Endothelial cell of umbilical vein (primary cell): ENCODE data around the gene KCNG2. TPM values are rescaled to one million over a fixed set of nuclear protein-coding genes. Genes with fewer than 3 reads are reported as not detected.

Experiments used
- BruUV-seq: library from RNA; stranded (reverse); fragments of 400-500 nt; replicated peaks from 2 replicates; lab custom pipeline; 2021; lab: Mats Ljungman, UMichigan
- CTCF ChIA-PET: fragments of 300-600, 350-600 bp; sonication (Branson Sonifier 250); formaldehyde crosslinking; loops from one replicate; lab custom pipeline; 2021; ENCODE audit warnings: antibody characterized with exemption, inconsistent platforms; lab: Charles Lee
- POLR2A ChIA-PET: fragments of 300-600, 350-600 bp; sonication (Branson Sonifier 250); formaldehyde crosslinking; loops from one replicate; lab custom pipeline; 2021; ENCODE audit warnings: antibody characterized with exemption, inconsistent platforms; lab: Charles Lee
- DNase-seq: peaks from one replicate; pipeline ENCODE4 v3.0.0-alpha.2; 2011; ENCODE audit warnings: low read depth, low spot score
- FAIRE-seq: peaks from 2 replicates; lab custom pipeline; 2011; peaks lifted over from hg19 to GRCh38; lab: Jason Lieb, UNC
- H2AFZ ChIP-seq: 2 replicates; pipeline ENCODE4 v1.6.0; 2012; ENCODE audit warnings: low read depth, low read length, control low read depth, inconsistent platforms
- H3K27ac ChIP-seq: 2 replicates; pipeline ENCODE4 v1.5.1; 2011; ENCODE audit warnings: low read depth, mild to moderate bottlenecking, control low read depth, low read length, moderate library complexity; ENCODE audit not compliant: insufficient read depth
- H3K27me3 ChIP-seq, 2 experiments: 2 replicates each; pipeline versions ENCODE4 v1.6.0 to v1.6.1; 2011; ENCODE audit warnings: low read length in 2 of 2, mixed read lengths in 1 of 2; ENCODE audit not compliant: control insufficient read depth in 2 of 2, insufficient read depth in 2 of 2
- H3K36me3 ChIP-seq, 2 experiments: 2 replicates in 1 of 2; 3 replicates in 1 of 2; pipeline ENCODE4 v1.5.1; 2011; ENCODE audit warnings: low read length in 2 of 2, mild to moderate bottlenecking in 1 of 2, moderate library complexity in 1 of 2; ENCODE audit not compliant: control insufficient read depth in 2 of 2, insufficient read depth in 2 of 2; ENCODE audit errors: extremely low read depth in 1 of 2
- H3K4me1 ChIP-seq: 3 replicates; pipeline ENCODE4 v1.5.1; 2011; ENCODE audit warnings: mild to moderate bottlenecking, low read length; ENCODE audit not compliant: control insufficient read depth, insufficient read depth; ENCODE audit errors: extremely low read depth
- H3K4me2 ChIP-seq: 2 replicates; pipeline ENCODE4 v1.6.1; 2011; ENCODE audit warnings: low read length, control low read depth, mixed read lengths; ENCODE audit not compliant: insufficient read depth
- H3K4me3 ChIP-seq, 3 experiments: fragments of 200-600 bp in 1 of 3; sonication (generic), shearing (Covaris generic) in 1 of 3; replicated peaks in 1 of 3; 2 replicates each; pipeline ENCODE4 v1.5.1; 2011 to 2016; ENCODE audit warnings: control low read depth in 3 of 3, low read length in 3 of 3, mild to moderate bottlenecking in 2 of 3, inconsistent platforms in 1 of 3, low read depth in 1 of 3, moderate library complexity in 1 of 3; ENCODE audit not compliant: insufficient read depth in 1 of 3
- H3K79me2 ChIP-seq: 2 replicates; pipeline ENCODE4 v1.6.0; 2012; ENCODE audit warnings: low read length, inconsistent platforms; ENCODE audit not compliant: control insufficient read depth, insufficient read depth
- H3K9ac ChIP-seq: replicated peaks from 2 replicates; pipeline ENCODE3; 2011; ENCODE audit warnings: low read length, control low read depth; ENCODE audit not compliant: insufficient read depth; ENCODE audit errors: extremely low read depth
- H3K9me1 ChIP-seq: replicated peaks from 3 replicates; pipeline ENCODE4 v1.6.0; 2011; ENCODE audit warnings: mild to moderate bottlenecking, low read length; ENCODE audit not compliant: control insufficient read depth, insufficient read depth; ENCODE audit errors: extremely low read depth
- H3K9me3 ChIP-seq: replicated peaks from 2 replicates; pipeline ENCODE4 v1.5.1; 2012; ENCODE audit warnings: low read length, inconsistent platforms; ENCODE audit not compliant: control insufficient read depth, insufficient read depth
- H4K20me1 ChIP-seq: replicated peaks from 2 replicates; pipeline ENCODE3; 2011; ENCODE audit warnings: mild to moderate bottlenecking, low read length; ENCODE audit not compliant: control insufficient read depth, insufficient read depth; ENCODE audit errors: extremely low read depth
- CTCF ChIP-seq, 2 donors: IDR thresholded peaks; 1 replicate in 1 of 2; 2 replicates in 1 of 2; pipeline ENCODE4 v1.5.1; 2011; ENCODE audit warnings: low read length in 2 of 2, mild to moderate bottlenecking in 2 of 2, moderate library complexity in 2 of 2, control low read depth in 1 of 2, inconsistent platforms in 1 of 2, low read depth in 1 of 2; ENCODE audit not compliant: insufficient read depth in 1 of 2; ENCODE audit errors: extremely low read depth in 1 of 2
- EZH2 ChIP-seq: IDR thresholded peaks from 2 replicates; pipeline ENCODE4 v1.6.1; 2012; ENCODE audit warnings: borderline replicate concordance, low read depth, mild to moderate bottlenecking, moderate library complexity, low read length, inconsistent platforms; ENCODE audit not compliant: severe bottlenecking
- FOS ChIP-seq: IDR thresholded peaks from 2 replicates; pipeline ENCODE4 v1.6.1; 2011; ENCODE audit warnings: mild to moderate bottlenecking, low read length, moderate library complexity, borderline replicate concordance; ENCODE audit not compliant: insufficient read depth
- GATA2 ChIP-seq: IDR thresholded peaks from 2 replicates; pipeline ENCODE4 v1.7.0; 2011; ENCODE audit warnings: low read depth, mild to moderate bottlenecking, moderate library complexity, mixed read lengths, low read length; ENCODE audit not compliant: insufficient read length, insufficient read depth
- JUN ChIP-seq: IDR thresholded peaks from 2 replicates; pipeline ENCODE4 v1.6.1; 2011; ENCODE audit warnings: borderline replicate concordance, low read depth; ENCODE audit not compliant: insufficient read length, insufficient read depth
- MAX ChIP-seq: IDR thresholded peaks from 2 replicates; pipeline ENCODE4 v1.6.1; 2011; ENCODE audit not compliant: insufficient read depth, insufficient read length
- MYC ChIP-seq: IDR thresholded peaks from one replicate; pipeline ENCODE4 v1.6.1; 2011; ENCODE audit warnings: mild to moderate bottlenecking, low read depth, low read length
- POLR2A ChIP-seq: IDR thresholded peaks from 2 replicates; pipeline ENCODE4 v1.6.1; 2012; ENCODE audit warnings: low read depth, mild to moderate bottlenecking, control low read depth, low read length
- POLR2AphosphoS5 ChIP-seq: IDR thresholded peaks from 2 replicates; pipeline ENCODE4 v1.6.1; 2012; ENCODE audit warnings: low read depth, mild to moderate bottlenecking, control low read depth, low read length, moderate library complexity; ENCODE audit not compliant: insufficient read depth
- dilution Hi-C: fragments of 300-500 bp; cut with MboI; formaldehyde crosslinking; loops from one replicate; pipeline ENCODE4 v1.15.0; 2019; ENCODE audit warnings: low sequenced_read_pairs; ENCODE audit not compliant: extremely low pct_ligation_motif_present
- intact Hi-C: fragments of 100-400 bp; cut with micrococcal nuclease; formaldehyde crosslinking; loops from one replicate; pipeline ENCODE4 v1.10.0; 2022
- polyA plus RNA-seq, 4 experiments: library from polyadenylated mRNA; depleted of rRNA in 3 of 4; stranded (reverse) in 3 of 4; unstranded in 1 of 4; fragments of >200 nt; gene quantifications; 2 replicates each; pipeline versions ENCODE4 v1.2.1 to v1.2.3, GENCODE V29; 2011 to 2012; ENCODE audit warnings: missing spikeins in 1 of 4
- total RNA-seq: library from RNA; stranded (reverse); gene quantifications from 2 replicates; pipeline ENCODE4 v1.2.3, GENCODE V29; 2021

Gene KCNG2
- total and polyA plus RNA-seq, 2 donors (not counting 3 experiments of a cell fraction or from before 2014, with no cell fraction given) = not detected

GRCh38 chr18:79851489-79851888, 53.8 kb downstream of the KCNG2 start:
- Histone ChIP-seq H3K36me3 (no peaks in the 10 kb centered on the region), H3K4me1 (no peaks in the 10 kb centered on the region), H2AFZ (no peak overlapping the region), H3K4me2 (no peak overlapping the region), H4K20me1 (no peaks in the 10 kb centered on the region), H3K4me3 (no peak overlapping the region), H3K9me1 (no peaks in the 10 kb centered on the region), H3K27me3 (no peaks in the 10 kb centered on the region), H3K79me2 (no peaks in the 10 kb centered on the region), H3K9me3 (no peaks in the 10 kb centered on the region), H3K27ac (no peak overlapping the region), H3K9ac (no peak overlapping the region)
- TF ChIP-seq FOS (no peak), JUN (no peak), MAX (no peak), GATA2 (no peak), POLR2AphosphoS5 (no peak), POLR2A (no peak), CTCF (IDR thresholded peaks at IDR 0.05; ENCODE audit: extremely low read depth in 1 of 2, insufficient read depth in 1 of 2, low read depth in 1 of 2, low read length in 2 of 2) (no peak), MYC (no peak), EZH2 (no peak)
- intact Hi-C loops = no loop called here
- dilution Hi-C loops = no loop called here
- ChIA-PET POLR2A (no interaction called here), CTCF (no interaction called here)
- no peak for DNase-seq
- no TSS peak for BruUV-seq
- no peak for FAIRE-seq
